ENCODE measurements around the gene IL37.

Gene IL37, protein sequence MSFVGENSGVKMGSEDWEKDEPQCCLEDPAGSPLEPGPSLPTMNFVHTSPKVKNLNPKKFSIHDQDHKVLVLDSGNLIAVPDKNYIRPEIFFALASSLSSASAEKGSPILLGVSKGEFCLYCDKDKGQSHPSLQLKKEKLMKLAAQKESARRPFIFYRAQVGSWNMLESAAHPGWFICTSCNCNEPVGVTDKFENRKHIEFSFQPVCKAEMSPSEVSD

GRCh38 chr2:112910865-112911264, at the start of gene IL37:
Gene IL37 (plus strand): TSS chr2:112911165. CDS start chr2:112913013, 1,848 bp downstream.
- no peak for DNase-seq

GRCh38 chr2:112864072-112864471, 46.9 kb upstream of the IL37 start:
- no peak for DNase-seq

- DNase-seq: no peak
Measured at GRCh38 chr2:112866128-112866835, 44.7 kb upstream of the IL37 start.

- DNase-seq: no peak
Measured at GRCh38 chr2:112867701-112868631, 43.0 kb upstream of the IL37 start.

DNA sequence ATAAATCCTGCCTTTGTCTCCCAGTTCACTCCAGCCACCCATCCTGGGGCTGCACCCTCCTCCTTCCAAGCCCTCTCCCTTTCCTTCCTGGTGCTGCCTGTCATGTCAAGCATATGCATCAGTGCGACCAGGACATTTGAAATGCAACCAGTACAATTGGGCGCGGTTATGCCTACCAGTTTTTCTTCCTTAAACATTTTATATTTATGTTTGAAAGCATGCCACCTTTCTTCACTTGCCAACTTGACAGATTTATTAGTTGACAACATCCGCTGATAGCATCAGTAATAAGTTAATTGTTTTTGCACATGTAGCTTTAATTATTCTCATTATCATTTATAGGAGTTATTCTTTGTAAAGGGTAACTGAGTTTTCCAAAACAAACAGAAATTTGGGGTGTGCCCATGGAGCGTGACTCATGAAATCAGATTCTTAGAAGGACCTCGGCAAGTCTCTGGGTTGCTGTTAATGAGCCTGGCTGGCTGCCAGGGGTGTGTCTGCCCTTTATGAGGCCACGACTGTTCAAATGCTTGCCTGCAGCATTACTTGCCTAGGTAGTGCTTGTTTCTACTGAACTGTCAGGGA, 41.6 kb upstream of the IL37 start:
- no peak for DNase-seq

GRCh38 chr2:112870841-112871835, 39.8 kb upstream of the IL37 start:
- peak in 1 of 51 donors; percentile 25 for DNase-seq

- no peak for DNase-seq
Measured at GRCh38 chr2:112876257-112876970, 34.6 kb upstream of the IL37 start.

GRCh38 chr2:112876971-112877361, 34.0 kb upstream of the IL37 start:
- DNase-seq: no peak

DNA sequence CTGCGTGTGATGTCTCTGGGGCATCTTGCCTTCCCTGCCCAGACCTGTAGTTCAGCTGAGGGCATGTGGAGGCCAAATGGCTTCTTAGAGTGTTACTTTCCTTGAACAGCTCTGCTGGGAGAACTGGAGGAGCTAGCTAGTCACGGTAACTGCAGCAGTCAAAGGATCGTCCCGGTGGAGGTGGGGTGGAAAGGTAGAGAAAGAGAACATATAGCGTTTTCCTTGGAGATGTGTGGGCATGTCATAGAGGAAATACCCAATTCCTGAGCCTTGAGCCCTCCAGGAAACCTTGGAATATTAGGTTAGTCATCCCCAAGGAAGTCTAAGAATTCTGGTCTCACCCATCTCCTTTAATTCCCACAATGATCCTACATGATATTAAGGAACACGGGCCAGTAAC, 33.5 kb upstream of the IL37 start:
- no peak for DNase-seq

DNA sequence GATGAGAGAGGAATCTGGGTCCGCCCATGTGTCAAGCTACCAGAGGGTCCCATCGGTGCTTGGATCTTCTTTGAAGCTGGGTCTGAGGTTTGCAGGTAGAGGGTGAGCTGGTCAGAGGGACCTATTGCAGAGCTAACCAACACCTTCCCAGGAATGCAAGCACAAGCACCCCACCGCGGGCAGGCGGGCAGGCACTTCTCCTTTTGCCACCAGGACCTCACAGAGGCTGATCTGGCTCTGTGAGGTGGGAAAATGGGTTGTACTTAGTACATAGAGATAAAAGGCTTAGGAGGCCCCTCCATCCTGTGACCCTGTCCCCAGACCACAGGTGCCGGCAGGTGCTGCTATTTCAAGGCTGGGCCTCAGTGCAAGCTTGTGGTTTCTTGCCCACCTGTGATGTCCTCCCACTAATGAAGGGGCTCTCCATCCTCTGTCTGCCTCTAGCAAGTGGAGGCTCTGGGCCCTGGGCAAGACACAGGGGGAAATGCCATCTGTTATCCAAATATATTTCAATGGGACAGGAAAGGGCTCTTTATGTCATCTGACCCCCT, 31.4 kb upstream of the IL37 start:
- no peak for DNase-seq

DNA sequence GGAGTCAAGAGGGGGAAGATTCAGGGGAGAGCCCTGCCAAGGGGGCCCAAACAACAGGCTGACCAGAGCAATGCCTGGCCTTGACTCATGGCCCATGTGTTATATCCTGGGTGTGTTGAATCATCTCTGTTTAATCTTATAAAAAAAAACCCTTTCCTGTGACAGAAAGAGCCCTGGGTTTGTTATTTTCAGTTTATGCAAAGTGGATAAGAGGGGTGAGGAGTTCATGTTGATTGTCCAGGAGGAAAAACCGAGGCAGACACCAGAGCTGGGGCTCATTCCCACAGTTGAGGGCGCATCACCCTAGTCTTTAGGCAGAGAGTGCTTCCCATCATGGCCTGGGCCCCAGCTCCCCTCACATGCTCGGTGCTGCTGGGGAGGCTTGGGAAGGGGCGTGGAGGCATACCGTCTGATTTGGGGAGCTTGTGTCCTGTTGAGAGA, 30.9 kb upstream of the IL37 start:
- no peak for DNase-seq

GRCh38 chr2:112880696-112881095, 30.3 kb upstream of the IL37 start:
- DNase-seq: peak in 1 of 51 donors; percentile 23

DNA sequence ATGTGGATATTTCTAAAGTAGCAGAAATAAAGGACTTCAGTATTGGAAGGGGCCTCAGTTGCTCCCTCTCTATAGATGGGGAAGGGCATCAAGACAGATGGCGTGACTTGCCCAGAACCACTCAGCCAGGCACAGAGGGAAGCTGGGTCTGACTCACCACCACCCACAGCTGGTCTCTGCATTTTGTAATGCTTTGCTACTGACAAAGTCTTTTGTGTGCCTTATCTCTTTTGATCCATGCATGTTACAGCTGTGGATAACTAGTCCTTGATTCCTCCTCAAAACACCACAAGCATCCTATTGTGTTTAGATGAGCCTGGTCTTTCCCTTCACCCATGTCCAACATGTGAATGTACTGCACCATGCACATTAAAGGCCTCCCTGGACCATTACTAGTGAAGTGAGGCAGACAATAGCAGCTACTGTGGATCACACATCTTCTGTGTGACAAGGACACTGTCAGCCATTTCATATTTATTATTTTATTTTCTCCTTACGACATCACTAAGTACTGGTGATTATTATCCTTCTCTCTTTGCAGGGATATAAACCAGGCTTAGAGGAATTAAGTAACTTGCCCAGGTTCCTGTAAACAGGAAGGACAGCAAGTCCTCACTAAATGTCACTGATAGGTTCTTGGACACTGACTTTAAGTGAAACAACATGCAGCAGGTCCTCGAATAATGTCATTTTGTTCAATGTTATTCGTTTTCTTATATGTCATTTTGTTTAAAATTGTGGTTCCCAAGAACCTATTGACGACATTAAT, 29.6 kb upstream of the IL37 start:
- DNase-seq: peak in 22 of 51 donors; percentile 3 to 66 (median 24)

DNA sequence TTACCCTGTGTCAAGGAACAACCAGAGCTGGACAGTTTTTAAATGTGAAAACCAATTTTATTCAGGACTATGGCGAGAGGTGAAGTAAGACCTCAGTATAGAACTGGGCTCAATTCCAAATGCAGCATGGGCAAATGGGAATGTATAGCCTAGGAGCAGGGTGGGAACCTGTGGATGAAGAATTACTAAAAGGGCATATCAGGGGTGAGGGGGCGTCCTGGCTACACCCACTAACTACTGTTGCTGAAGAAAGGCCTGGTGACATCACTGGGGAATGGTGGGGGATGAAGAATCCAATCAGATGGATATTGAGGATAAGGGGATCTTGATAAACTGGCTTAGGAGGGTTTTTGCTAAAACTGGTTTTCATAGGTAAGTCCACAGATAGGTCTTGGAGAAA, 27.3 kb upstream of the IL37 start:
- no peak for DNase-seq

GRCh38 chr2:112884869-112885505, 26.0 kb upstream of the IL37 start:
- DNase-seq: peak in 12 of 51 donors; percentile 3 to 38 (median 12)

DNA sequence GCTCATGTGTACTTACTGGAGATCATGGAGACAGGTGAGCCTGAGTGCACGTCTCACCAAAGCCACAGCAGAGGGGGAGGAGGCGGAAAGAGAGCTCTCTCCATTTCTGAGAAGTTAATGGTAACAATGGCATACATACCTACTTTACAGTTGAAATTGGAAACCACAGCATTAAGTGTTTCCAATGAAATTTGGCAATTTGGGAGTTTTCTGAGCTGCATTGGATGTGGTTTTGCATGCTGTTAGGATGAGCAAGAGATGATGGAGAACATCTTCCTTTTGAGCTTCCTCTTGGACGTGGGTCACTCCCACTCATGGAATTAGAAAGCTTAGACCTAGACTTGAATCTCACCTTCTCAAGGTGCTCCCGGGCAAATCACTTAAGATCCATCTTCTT, 25.5 kb upstream of the IL37 start:
- DNase-seq: no peak

GRCh38 chr2:112886291-112886690, 24.7 kb upstream of the IL37 start:
- no peak for DNase-seq
